ENCODE data around the gene CLK4.

DNA sequence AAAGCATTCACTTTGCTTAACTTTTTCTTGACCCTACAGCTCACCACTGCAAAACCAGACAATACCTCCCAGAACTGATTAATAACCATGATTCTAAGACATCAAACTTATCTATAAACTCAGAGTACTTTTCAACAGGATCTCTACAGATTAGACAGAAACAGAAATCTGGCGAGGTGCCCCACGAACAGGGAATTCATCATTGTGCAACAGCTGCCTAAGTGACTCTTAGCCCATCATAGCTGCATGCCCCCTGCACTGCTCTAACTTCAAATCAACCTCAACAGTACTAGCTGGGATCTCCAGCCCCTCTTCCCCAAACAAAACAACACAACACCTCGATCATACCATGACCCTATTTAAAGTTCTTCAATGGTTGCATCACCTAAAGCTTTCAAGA lies 20.6 kb downstream of the CLK4 start:
- TF ChIP-seq, protein P1, sequence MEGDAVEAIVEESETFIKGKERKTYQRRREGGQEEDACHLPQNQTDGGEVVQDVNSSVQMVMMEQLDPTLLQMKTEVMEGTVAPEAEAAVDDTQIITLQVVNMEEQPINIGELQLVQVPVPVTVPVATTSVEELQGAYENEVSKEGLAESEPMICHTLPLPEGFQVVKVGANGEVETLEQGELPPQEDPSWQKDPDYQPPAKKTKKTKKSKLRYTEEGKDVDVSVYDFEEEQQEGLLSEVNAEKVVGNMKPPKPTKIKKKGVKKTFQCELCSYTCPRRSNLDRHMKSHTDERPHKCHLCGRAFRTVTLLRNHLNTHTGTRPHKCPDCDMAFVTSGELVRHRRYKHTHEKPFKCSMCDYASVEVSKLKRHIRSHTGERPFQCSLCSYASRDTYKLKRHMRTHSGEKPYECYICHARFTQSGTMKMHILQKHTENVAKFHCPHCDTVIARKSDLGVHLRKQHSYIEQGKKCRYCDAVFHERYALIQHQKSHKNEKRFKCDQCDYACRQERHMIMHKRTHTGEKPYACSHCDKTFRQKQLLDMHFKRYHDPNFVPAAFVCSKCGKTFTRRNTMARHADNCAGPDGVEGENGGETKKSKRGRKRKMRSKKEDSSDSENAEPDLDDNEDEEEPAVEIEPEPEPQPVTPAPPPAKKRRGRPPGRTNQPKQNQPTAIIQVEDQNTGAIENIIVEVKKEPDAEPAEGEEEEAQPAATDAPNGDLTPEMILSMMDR (IDR thresholded peaks at IDR 0.05 in 8 of 11, conservative IDR thresholded peaks at IDR 0.05 in 3 of 11): no peak
- TF ChIP-seq POLR2A (IDR thresholded peaks at IDR 0.05) (no peak), POLR2AphosphoS5 (IDR thresholded peaks at IDR 0.05) (no peak)
